NCI-H82 treated with DMSO at 0.1 percent for 48 hours (cell line): ENCODE data around the gene RPRD1B.

ENCODE experiments used
- DNase-seq: peaks from one replicate; lab custom pipeline; 2025; ENCODE audit not compliant: unreplicated experiment; lab: John Stamatoyannopoulos, UW

RPRD1B gene

GRCh38 chr20:38133680-38134426, 100.3 kb downstream of the RPRD1B start:
- DNase-seq, result no peak

GRCh38 chr20:38134427-38135270, 101.1 kb downstream of the RPRD1B start:
- no peak for DNase-seq

GRCh38 chr20:38135271-38135650, 101.7 kb downstream of the RPRD1B start:
- DNase-seq, result no peak

- no peak for DNase-seq
These were observed 102.3 kb downstream of the RPRD1B start for GRCh38 chr20:38135651-38136420.

- no peak for DNase-seq
These were observed 103.1 kb downstream of the RPRD1B start for GRCh38 chr20:38136421-38137245.

- no peak for DNase-seq
These were observed 104.0 kb downstream of the RPRD1B start for GRCh38 chr20:38137441-38138037.

- DNase-seq, result no peak
These were observed 104.7 kb downstream of the RPRD1B start for GRCh38 chr20:38138086-38138778.

GRCh38 chr20:38139156-38139912, 105.8 kb downstream of the RPRD1B start:
- no peak for DNase-seq

GRCh38 chr20:38139977-38140753, 106.6 kb downstream of the RPRD1B start:
- DNase-seq, result no peak

- no peak for DNase-seq
These were observed 107.8 kb downstream of the RPRD1B start for GRCh38 chr20:38141204-38141888.
